ENCODE results near the gene FASTK. TPM values are rescaled to one million over a fixed set of nuclear protein-coding genes. Genes with fewer than 3 reads are reported as not detected.
A peak's percentile ranks its signal among the peaks of the same experiment; 100 is the strongest.
"Not testable (repeated sequence)": the region's sequence is repeated elsewhere in the genome, so short reads cannot be mapped to it uniquely, and the experiment has no call there.

FASTK gene
- total RNA-seq, 1 experiment from 2014 or later: 141 TPM

DNA sequence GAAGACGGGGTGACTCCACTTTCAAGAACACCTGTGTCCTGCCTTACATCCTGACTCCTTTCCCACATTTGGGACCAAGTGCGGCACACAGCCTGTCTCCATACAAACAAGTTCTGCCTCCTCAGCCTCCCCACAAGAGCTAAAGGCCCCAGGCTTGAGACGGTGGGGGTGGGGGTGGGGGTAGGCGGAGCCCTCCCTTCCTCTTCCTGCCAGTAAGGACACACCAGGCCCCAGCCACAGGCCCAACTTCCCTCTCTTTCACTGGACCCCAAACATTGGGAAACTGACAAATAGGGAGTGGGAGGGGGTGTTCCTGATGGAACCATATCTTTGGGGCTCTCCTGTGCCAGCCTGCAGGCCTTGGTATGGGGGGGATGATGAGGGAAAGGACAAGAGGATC lies 27.5 kb downstream of the FASTK start:
- DNase-seq (ENCODE audit: low read depth): no peak

- no peak for DNase-seq (ENCODE audit: low read depth)
Measured at GRCh38 chr7:151051108-151051507, 29.5 kb downstream of the FASTK start.

GRCh38 chr7:151048911-151049463 lies 31.6 kb downstream of the FASTK start:
- no peak for DNase-seq (ENCODE audit: low read depth)

- no peak for DNase-seq (ENCODE audit: low read depth)
Measured at GRCh38 chr7:151047976-151048815, 32.4 kb downstream of the FASTK start, which contains the start of gene ASIC3. Gene ASIC3 (plus strand): TSS chr7:151048531. CDS start chr7:151048886, 355 bp downstream.

- DNase-seq (ENCODE audit: low read depth): peak; percentile 55
Measured at GRCh38 chr7:151046603-151047573, 33.7 kb downstream of the FASTK start.

DNA sequence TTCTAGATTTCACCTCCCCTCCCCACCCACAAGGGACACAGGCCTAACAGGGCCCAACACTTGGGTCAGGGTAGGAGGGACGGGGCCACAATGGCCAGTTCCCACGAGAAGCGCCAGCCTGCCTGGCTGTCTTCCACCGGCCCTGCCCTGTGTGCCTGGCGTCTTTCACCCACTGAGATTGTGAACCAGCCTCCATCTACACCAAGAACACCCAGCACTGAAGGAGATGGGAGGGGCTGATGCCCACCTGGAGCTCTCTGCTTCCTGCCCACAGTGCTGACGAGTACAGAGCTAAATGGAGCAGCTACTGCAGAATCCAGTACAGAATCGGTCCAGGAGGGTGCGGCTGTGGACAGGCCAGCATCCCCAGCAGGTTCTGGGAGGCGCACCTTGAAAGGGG lies 34.6 kb downstream of the FASTK start:
- no peak for DNase-seq (ENCODE audit: low read depth)

DNA sequence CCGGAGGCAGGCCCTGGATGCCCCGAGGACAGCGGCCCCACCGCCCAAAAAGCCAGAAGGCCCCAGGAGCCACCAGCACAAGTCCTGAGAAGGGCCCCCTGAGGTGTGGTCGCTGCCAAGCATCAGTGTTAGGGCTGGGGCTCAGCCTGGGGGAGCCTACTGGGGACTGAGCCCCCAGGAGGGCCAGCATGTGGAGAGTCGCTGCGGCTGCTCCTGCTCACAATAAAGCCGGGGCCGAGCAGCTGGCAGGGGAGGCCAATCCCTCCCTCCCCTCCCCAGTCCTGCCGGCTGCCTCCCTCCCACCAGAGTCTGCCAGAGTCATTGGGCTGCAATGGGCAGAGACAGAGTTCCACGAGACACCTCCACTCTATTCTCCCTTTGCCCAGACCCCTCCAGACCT lies 35.3 kb downstream of the FASTK start:
- DNase-seq (ENCODE audit: low read depth): no peak

DNA sequence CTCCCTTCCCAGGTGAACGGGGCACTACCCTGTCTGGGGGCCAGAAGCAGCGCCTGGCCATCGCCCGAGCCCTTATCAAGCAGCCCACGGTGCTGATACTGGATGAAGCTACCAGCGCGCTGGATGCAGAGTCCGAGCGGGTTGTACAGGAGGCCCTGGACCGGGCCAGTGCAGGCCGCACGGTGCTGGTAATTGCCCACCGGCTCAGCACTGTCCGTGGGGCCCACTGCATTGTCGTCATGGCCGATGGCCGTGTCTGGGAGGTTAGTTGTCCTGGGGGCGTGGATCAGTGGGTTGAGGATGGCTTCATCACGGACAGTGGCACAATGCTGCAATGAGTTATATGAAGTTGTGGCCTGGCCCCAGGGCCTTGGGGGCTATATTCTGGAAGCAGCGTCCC lies 36.6 kb downstream of the FASTK start:
- DNase-seq (ENCODE audit: low read depth): no peak

DNA sequence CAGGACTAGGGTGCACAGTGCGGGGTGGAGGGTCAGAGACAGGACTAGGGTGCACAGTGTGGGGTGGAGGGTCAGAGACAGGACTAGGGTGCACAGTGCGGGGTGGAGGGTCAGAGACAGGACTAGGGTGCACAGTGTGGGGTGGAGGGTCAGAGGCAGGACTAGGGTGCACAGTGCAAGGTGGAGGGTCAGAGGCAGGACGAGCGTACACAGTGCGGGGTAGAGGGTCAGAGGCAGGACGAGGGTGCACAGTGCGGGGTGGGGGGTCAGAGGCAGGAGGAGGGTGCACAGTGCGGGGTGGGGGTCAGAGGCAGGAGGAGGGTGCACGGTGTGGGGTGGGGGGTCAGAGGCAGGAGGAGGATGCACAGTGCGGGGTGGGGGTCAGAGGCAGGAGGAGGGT lies 37.2 kb downstream of the FASTK start:
- DNase-seq (ENCODE audit: low read depth): not testable (repeated sequence)

- no peak for DNase-seq (ENCODE audit: low read depth)
Measured at GRCh38 chr7:151040616-151041375, 39.8 kb downstream of the FASTK start.

- DNase-seq (ENCODE audit: low read depth): no peak
Measured at GRCh38 chr7:151039850-151040548, 40.6 kb downstream of the FASTK start.

- DNase-seq (ENCODE audit: low read depth): peak; percentile 96
Measured at GRCh38 chr7:151038951-151039849, 41.4 kb downstream of the FASTK start.

GRCh38 chr7:151035902-151036301 lies 44.7 kb downstream of the FASTK start:
- DNase-seq (ENCODE audit: low read depth): no peak

- DNase-seq (ENCODE audit: low read depth): no peak
Measured at GRCh38 chr7:151035026-151035717, 45.4 kb downstream of the FASTK start.

DNA sequence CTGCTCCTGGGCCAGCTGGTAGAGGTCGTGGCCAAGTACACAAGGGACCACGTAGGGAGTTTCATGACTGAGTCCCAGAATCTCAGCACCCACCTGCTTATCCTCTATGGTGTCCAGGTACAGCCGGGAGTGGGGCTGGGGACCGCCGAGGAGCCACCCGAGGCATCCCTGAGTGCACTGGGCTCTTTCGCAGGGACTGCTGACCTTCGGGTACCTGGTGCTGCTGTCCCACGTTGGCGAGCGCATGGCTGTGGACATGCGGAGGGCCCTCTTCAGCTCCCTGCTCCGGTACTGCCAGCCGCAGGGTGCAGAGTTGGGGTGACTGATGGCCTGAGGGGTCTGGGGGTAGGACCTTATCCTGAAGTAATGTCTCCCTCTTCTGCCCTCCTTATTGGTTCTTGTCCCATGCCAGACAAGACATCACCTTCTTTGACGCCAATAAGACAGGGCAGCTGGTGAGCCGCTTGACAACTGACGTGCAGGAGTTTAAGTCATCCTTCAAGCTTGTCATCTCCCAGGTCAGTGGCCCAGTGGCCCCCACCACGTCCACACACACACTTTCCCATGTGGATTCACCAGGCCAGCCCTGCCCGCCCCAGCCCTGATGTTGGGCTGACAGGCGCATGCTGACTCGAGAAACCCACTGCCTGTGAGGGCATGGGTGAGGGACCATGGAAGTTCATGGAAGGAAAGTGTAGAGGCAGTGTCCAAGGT lies 46.1 kb downstream of the FASTK start:
- DNase-seq (ENCODE audit: low read depth): no peak

DNA sequence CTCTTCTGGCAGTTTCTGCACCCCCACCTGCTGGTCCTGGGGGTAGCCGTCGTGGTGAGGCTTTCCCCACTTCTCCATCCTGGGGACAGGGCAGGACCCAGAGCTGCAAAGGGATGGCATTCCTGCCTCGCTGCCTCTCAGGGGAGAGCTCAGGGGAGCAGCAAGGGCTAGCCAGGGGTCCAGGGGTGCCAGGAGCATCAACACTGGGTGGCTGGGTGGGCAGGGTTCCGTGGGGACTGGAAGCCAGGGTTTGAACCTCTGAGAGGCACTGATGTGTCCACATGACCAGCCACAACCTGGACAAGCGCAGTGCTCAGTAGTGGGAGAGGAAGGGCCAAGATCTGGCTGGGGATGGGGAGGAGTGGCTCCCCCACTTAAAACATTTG lies 46.8 kb downstream of the FASTK start:
- DNase-seq (ENCODE audit: low read depth): no peak

DNA sequence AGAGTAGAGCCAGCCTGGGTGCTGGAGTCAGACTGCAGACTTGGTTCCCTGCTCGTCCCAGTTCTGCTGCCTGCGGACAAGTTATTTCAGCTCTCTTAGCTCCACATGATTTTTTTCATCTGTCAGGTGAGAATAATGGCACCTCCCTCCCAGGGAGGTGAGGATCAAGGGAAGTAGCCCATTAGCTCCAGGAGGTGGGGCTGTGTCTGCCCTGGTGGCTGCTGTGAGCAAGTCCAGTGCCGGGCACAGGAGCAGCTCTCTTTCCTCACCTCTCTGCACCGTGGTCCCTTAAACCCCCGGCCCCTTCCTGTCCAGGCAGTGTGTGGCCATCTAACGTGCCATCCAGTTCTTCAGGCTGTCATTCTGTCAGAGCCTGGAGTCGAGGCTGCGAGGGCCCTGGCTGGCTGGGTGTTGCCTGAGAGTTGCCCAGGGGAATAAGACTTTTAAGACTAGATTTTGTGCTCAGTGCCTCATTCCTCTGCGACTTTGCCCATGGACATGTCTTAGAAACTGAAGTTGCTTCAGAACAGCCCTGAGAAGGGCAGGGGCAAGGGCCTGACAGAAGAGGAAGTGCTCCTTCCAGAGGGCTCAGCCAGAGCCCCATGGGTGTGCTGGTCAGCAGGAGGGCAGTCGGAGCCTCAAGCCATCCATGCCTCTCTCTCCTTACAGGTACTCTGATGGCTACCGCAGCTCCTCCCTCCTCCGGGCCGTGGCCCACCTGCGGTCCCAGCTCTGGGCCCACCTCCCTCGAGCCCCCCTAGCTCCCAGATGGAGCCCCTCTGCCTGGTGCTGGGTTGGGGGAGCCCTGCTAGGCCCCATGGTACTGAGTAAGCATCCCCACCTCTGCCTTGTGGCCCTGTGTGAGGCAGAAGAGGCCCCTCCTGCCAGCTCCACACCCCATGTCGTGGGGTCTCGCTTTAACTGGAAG lies 47.4 kb downstream of the FASTK start:
- no peak for DNase-seq (ENCODE audit: low read depth)
